HEK293T (cell line): ENCODE data around the gene PANX2.

Source experiments
- ARNT ChIP-seq: fragments of 450-650 bp; IDR thresholded peaks from 2 replicates; pipeline ENCODE4 v1.6.1; 2017; ENCODE audit warnings: mild to moderate bottlenecking
- CTBP1 ChIP-seq: fragments of 450-650 bp; IDR thresholded peaks from 2 replicates; pipeline ENCODE4 v1.6.1; 2016; ENCODE audit warnings: borderline replicate concordance
- FOXA1 ChIP-seq: fragments of 450-650 bp; IDR thresholded peaks from 2 replicates; pipeline ENCODE4 v1.6.1; 2016; ENCODE audit warnings: mild to moderate bottlenecking
- L3MBTL2 ChIP-seq: fragments of 450-650 bp; conservative IDR thresholded peaks from 2 replicates; pipeline ENCODE4 v1.6.1; 2016; ENCODE audit warnings: mild to moderate bottlenecking
- SUZ12 ChIP-seq: fragments of 450-650 bp; IDR thresholded peaks from 2 replicates; pipeline ENCODE4 v1.6.1; 2016; ENCODE audit warnings: mild to moderate bottlenecking
- TARDBP ChIP-seq: fragments of 450-650 bp; IDR thresholded peaks from 2 replicates; pipeline ENCODE4 v1.6.1; 2016

GRCh38 chr22:50217543-50218152, 47.1 kb downstream of the PANX2 start:
- TF ChIP-seq ARNT (no peak), TARDBP (no peak), SUZ12 (no peak), L3MBTL2 (no peak), FOXA1 (no peak), CTBP1 (no peak)
